ENCODE data around the gene SCIN. TPM values are rescaled to one million over a fixed set of nuclear protein-coding genes. Genes with fewer than 3 reads are reported as not detected.
A peak's percentile ranks its signal among the peaks of the same experiment; 100 is the strongest.

Gene SCIN
- total RNA-seq, 1 donor from 2014 or later: 0.26 TPM

GRCh38 chr7:12637328-12637727 is 66.8 kb downstream of the SCIN start:
- Histone ChIP-seq H3K27me3 (ENCODE audit: control insufficient read depth, insufficient read depth, low read length) (no peaks in the 10 kb centered on the region), H3K36me3 (ENCODE audit: control insufficient read depth, insufficient read depth, low read length) (no peaks in the 10 kb centered on the region), H3K4me3 (ENCODE audit: low read depth, low read length) (no peak overlapping the region)
- DNase-seq (ENCODE audit: low read depth): no peak
- no peak for FAIRE-seq
- no peak for TF ChIP-seq CTCF (IDR thresholded peaks at IDR 0.05; ENCODE audit: insufficient read depth, low read length, severe bottlenecking)

GRCh38 chr7:12637819-12638592 is 67.5 kb downstream of the SCIN start:
- no peak for TF ChIP-seq CTCF (IDR thresholded peaks at IDR 0.05; ENCODE audit: insufficient read depth, low read length, severe bottlenecking)
- Histone ChIP-seq H3K4me3 (ENCODE audit: low read depth, low read length) (no peak overlapping the region), H3K27me3 (ENCODE audit: control insufficient read depth, insufficient read depth, low read length) (no peaks in the 10 kb centered on the region), H3K36me3 (ENCODE audit: control insufficient read depth, insufficient read depth, low read length) (no peaks in the 10 kb centered on the region)
- FAIRE-seq (no peak), DNase-seq (ENCODE audit: low read depth) (no peak)

- no peaks in the 10 kb centered on the region for H3K36me3 ChIP-seq (ENCODE audit: control insufficient read depth, insufficient read depth, low read length)
These were observed 68.4 kb downstream of the SCIN start for GRCh38 chr7:12638851-12639456.

GRCh38 chr7:12640299-12641096 is 70.0 kb downstream of the SCIN start:
- Histone ChIP-seq H3K36me3 (ENCODE audit: control insufficient read depth, insufficient read depth, low read length) (no peaks in the 10 kb centered on the region), H3K27me3 (ENCODE audit: control insufficient read depth, insufficient read depth, low read length) (no peaks in the 10 kb centered on the region), H3K4me3 (ENCODE audit: low read depth, low read length) (no peak overlapping the region)
- no peak for TF ChIP-seq CTCF (IDR thresholded peaks at IDR 0.05; ENCODE audit: insufficient read depth, low read length, severe bottlenecking)
- FAIRE-seq (no peak), DNase-seq (ENCODE audit: low read depth) (no peak)

More at GRCh38 chr7:12638851-12639456, 68.4 kb downstream of the SCIN start:
- peak; percentile 56 for DNase-seq (ENCODE audit: low read depth)
- TF ChIP-seq CTCF (IDR thresholded peaks at IDR 0.05; ENCODE audit: insufficient read depth, low read length, severe bottlenecking): peak; percentile 23
- no peak for FAIRE-seq
- Histone ChIP-seq H3K27me3 (ENCODE audit: control insufficient read depth, insufficient read depth, low read length) (no peaks in the 10 kb centered on the region), H3K4me3 (ENCODE audit: low read depth, low read length) (no peak overlapping the region)

GRCh38 chr7:12641196-12641595 is 70.7 kb downstream of the SCIN start:
- DNase-seq (ENCODE audit: low read depth) (no peak), FAIRE-seq (no peak)
- Histone ChIP-seq H3K4me3 (ENCODE audit: low read depth, low read length) (no peak overlapping the region), H3K27me3 (ENCODE audit: control insufficient read depth, insufficient read depth, low read length) (no peaks in the 10 kb centered on the region), H3K36me3 (ENCODE audit: control insufficient read depth, insufficient read depth, low read length) (no peaks in the 10 kb centered on the region)
- TF ChIP-seq CTCF (IDR thresholded peaks at IDR 0.05; ENCODE audit: insufficient read depth, low read length, severe bottlenecking): no peak
